Activated naive CD8-positive, alpha-beta T cell treated with anti-CD3 and anti-CD28 coated beads, Interleukin-2, amount 50 U/mL, for 16 hours (primary cell): Measurements from ENCODE around the gene SERPINA12.

Experiments
- DNase-seq: peaks from one replicate; pipeline ENCODE4 v3.0.0-alpha.2; 2020; ENCODE audit warnings: low read depth, low spot score

The SERPINA12 gene

DNA sequence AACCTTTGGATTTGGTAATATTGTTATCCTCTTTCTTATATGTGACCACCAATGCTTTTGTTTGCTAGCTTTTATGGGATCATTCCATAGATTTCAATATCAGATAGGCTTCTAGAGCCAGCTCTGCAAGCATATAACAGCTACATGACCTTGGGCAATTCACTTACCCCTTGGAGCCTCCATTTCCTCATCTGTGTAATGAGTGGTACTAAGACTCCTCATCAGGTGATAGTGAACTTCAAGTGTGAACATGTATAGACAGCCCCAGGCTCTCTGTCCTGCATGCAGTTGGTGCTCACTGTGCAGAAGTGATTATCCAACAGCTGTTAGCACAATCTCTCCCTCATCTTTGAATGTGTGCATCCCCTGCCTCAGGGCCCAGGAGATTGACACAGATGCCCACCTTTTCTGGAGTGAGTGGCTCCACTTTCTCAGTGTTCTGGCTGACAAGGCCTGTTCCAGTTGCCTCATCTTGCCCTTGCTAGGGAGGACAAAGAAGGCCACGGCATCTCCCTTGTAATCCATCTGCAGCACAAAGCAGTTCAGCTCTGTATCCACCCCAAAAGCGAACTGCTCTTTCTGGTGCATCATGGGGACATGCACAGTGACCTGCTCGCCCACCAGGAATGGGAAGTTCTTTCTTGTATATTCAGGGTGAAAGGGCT lies 42.4 kb downstream of the SERPINA12 start:
- no peak for DNase-seq

DNA sequence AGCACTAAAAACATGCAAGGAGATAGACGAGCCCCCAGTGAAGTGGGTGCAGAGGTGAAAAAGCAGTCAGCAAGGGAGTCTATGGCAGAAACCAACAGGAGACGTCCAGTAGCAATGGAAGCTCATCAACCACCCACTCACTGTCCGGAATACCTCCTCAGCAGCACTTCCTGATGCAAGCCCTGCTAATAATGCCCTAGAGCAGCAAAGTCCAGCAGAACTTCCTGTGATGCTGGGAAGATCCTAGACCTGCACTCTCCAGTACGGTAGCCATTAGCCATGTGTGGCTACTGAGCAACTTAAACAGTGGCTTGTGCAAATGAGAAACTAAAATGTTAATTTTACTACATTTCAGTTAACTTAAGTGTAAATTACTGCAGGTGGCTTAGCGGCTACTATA lies 44.2 kb downstream of the SERPINA12 start:
- DNase-seq, result no peak

DNA sequence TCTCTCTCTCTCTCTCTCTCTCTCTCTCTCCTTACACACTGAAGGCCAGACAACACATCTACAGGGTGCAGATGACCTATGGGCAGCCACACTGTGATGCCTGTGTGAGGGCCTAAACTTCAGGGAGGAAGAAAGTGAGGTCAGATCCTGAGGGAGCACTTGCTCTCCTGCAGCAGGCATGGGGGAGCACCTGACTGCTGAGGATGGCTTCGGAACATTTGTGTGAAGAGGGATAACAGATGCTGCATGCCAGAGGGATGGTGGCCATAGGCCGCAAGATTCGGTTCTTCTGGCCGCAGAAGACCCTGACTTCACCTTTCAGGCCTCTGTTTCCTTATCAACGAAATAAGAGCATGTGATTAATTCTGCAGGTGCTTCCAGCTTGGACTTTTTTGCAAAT lies 45.0 kb downstream of the SERPINA12 start:
- no peak for DNase-seq

DNA sequence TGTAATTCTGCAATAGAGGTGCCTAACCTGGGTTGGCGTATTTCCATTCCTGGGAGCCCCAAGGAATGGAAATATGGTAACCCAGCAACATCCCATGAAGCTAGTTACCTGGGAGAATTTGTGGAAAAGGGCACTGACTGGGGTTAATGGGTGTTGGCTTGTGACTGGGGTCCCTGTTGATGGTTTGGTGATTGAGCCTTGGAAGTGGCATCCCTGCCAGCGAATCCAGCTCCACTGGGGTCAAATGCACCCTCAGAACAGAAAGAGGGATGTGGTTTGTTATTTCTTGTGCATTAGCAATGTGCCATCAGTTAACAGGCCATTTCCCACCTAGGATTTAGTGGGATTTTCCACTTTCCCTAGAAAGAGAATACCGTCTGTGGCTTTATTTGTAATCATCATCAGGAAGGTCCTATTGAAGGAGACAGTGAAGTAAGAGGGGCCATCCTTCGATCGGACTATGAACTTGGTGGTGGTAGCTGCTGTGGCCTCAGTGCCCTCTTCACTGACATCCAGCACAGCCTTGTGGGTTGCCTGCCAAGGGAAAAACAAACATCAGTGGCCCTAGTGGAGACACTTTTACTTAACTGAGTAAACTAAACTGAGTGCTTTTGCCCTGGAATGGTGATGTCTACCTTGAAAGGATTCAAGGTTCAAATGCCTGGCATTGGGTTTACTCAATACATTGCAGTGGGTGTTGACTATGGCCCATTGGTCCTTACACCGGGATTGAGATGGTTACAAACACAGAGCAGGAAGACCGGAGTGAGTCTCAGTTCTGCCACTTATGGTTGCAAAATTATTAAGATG lies 46.3 kb downstream of the SERPINA12 start:
- DNase-seq, result no peak

DNA sequence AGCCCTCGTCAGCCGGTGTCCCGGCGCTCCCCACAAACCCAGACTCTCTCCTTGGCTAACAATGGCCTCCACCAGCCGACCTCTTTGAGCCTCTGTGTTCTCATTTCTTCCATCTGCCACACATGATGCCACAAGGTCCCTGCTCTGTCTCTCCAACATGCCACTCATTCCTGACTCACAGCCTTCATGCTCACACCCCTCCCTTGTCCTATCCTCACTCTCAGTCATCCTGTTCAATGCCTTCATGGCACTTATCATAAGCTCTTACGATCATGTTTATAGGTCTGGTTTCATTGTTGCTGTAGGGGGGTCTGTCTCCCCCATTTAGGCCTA lies 47.1 kb downstream of the SERPINA12 start:
- DNase-seq, result no peak

DNA sequence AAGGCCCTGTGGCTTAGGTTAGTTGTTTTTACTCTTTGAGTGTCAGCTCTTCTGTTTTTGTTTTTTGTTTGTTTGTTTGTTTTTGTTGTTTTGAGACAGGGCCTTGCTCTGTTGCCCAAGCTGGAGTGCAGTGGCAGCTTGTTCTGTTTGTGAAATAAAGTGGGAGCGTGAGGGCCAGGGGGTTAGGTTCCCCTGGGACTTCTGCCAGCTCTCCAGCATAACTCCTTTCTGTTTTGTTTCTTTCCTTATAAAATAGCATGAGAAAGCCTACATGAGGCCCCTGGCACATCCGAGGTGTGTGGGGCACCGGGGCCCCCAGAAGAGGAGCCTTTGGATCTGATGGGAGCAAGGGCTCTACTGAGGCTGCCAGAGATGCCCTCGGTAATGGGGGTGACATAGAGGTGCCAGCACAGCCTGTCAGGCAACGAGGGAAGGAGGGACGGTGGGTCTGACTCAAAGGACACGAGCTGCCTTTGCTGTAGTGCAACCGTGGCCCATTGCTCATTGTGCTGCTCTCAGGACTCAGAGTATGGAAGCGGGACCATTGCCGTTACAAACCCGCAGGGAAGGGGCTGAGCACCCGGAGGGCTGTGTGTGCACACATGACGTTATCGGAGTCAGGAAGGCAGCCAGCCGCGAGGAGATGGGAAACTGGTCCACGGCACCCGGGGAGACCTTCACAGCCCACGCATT lies 47.6 kb downstream of the SERPINA12 start:
- no peak for DNase-seq

DNA sequence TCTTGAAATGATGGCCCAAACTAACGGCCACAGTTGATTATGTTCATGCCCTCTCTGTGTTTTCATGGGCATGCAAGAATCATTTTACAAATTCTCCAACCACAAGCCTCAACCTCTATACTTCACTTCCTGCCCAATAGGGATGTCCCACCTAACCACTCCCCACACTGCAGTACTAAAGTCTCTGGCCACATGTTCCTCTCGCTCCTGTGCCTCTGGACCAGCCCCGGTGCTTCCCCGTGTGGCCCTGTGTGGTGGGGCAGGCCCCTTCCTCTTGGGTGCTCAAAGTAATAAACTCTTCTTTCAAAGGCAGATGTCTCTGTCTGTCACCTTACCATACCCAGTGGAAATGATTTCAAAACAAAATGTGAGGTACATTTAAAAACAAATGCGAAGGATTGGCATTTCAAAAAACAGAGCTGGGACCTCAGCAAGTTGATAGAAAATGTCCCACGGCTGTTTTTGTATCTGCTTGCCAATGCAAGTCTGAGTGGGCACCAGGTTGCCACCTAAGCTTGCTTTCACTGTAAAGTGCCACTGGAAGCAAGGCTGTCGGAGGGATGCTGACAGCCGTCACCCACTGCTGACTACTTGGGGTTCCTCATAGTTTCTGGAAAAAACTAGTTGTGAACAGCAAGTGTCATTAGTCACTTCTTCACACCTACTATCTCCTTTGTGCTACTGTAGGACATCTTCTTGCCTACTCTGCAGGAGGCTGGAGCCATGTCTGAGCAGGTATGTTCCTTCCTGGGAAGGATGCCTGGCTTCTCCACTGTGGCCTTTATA lies 48.4 kb downstream of the SERPINA12 start:
- DNase-seq, result no peak

DNA sequence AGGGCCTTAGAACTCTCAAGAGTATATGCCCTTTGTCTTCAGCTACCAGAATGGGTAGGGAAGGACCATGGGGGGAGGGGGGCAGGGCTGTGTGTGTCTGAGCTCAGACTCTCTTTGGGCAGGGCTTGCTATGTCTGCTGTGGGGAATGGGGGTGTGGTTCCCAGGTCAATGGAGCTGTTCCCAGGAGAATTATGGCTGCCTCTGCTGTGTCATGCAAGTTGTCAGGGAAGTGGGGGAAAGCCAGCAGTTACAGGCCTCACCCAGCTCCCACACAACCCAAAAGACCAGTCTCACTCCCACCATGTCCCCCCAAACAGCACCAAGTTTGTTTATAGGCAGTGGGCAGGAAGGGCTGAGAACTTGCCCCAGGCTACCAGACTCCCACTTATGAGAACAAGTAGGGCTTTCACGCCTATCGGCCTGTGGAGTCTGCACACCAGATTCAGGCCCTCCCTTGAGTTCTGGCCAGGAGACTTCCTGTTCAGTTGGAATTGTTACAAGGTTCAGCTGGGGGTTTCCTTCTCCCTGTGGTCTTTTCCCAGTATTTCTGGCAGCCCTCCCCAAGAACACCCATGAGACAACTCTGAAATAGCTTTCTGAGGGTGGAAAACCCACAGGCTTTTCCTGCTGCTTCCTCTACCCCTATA lies 50.6 kb downstream of the SERPINA12 start:
- DNase-seq, result no peak

DNA sequence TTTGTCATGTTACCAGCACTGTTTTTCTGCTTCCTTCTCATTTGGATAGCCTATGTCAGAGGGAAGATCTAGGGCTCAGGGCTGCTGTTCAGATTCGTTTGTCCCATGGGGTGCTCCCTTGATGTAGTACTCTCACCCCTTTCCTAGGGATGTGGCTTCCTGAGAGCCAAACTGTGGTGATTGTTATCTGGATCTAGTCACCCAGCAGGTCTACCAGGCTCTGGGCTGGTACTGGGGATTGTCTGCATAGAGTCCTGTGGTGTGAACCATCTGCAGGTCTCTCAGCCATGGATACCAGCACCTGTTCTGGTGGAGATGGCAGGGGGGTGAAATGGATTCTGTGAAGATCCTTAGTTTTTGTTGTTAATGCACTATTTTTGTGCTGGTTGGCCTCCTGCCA lies 51.2 kb downstream of the SERPINA12 start:
- no peak for DNase-seq

DNA sequence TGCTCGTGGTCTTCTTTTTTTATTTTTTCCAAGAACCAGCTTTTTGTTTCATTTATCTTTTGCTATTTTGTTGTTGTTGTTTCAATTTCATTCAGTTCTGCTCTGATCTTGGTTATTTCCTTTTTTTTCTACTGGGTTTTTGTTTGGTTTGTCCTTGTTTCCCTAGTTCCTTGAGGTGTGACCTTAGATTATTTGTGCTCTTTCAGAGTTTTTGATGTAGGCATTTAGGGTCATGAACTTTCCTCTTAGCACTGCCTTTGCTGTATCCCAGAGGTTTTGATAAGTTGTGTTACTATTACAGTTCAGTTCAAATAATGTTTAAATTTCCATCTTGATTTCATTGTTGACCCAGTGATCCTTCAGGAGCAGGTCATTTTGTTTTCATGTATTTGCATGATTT lies 53.3 kb downstream of the SERPINA12 start:
- DNase-seq, result no peak

DNA sequence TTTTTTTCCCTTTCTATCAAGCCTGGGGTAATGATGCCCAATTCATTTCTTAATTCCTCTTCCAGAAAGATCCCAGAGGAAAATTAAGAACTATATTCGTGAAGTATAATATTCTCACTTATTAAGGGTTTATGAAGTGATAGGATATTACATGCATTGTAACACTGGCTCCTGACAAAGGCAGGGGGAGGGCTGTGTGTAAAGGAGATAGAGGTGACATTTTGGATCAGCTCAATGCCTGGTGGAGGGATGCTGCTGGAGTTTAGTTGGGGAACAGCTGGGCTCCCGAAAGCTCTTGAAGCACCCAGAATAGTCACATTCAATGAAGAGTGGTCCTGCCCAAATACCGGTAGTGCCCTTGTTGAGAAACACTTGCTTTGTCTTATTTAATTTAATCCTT lies 57.4 kb downstream of the SERPINA12 start:
- DNase-seq, result no peak

DNA sequence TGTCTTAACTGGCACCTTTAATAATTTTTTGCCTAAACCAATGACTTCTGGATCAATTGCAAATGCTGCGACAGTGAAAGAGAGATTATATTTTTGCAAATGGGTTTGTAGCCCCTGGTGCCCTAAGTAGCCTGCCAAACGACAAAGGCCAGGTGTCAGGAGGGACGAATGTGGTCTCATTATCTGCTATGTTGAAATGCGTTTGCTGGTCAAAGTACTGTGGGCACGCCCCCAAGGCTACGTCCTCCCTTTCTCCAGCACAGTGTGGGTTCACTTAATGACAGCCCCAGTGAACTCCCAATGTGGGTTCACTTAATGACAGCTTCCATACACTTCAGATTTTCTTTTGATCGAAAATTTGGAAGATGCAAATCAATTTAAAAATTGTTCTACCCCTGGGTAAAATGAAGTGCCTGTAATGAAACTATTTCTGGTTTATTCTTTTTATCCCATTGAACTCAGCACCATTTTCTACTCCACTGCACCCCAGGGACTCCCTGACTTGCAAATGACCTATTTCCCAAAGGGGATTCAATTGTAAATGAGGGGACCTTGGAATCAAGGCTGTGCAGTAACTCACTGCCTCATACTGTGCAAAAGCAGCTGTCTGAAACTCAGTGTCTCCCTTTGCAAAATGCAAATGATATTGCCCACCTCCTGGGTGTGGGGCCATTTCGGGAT lies 58.0 kb downstream of the SERPINA12 start:
- DNase-seq, result no peak

DNA sequence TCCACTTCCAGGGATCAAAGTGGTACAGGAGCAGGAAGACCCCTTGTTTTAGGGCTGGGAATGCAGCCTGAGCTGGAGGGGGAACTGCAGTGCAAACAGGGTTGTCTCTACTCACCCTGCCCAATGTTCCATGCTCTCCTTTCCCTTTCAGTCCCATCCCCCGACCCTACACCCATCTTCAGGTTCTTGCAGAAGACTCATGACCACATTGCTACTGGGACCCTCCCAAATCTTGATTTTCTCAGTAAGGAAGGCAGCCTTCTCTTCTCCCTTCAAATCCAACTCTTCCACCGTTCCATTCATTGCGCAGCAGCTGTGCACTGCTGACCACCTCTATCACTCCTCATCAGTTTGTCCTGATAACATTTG lies 58.6 kb downstream of the SERPINA12 start:
- DNase-seq, result no peak

DNA sequence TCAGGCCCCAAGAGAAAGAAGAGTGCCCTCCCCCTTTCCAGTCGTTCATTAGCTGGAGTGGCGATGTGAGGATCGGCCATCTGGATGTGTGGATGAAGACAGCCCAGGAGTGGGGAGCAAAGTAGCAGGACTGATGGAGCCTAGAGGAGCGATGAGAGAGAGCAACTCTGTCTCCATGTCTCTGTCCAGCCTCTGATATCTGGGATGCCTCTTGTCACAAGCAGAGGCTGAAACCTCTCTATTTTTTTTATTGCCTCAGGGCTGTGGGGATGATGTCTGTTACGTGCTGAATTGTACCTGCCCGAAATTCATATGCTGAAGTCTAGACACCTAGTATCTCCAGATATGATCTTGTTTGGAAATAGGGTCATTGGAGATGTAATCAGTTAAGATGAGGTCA lies 59.3 kb downstream of the SERPINA12 start:
- DNase-seq, result no peak

DNA sequence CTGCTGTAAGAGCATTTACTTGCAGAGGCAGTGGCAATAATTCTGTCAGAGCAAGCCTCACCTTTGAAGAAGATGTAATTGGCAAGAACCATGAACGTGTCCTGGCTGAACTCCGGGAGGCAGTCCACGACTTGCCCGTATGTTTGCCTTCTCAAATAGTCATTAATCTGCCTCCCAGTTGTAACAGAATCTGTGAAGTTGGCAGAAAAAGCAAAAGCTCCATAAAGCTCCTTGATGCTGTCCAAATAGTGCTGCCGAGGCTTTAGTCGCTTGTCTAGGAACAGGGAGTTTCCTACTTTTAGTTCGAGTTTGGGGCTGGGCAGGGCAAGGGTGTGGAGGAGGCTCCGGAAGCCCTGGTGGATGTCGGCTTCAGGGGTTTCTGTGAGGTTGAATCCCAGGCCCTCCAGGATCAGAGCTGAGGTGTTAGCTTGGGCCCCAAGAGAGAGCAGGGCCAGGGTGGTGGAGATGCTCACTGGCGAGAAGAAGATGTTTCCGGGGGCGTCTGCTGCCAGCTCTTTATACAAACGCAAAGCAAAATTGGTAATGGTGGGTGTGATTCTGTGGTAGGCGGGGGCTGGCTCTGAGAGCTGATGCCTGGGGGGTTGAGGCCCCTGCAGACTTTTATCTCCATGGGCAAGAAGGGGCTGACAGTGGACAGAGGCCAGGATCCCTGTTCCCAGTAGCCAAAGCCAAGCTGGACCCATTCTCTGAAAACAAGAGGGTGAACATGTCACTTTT lies 61.0 kb downstream of the SERPINA12 start:
- no peak for DNase-seq

DNA sequence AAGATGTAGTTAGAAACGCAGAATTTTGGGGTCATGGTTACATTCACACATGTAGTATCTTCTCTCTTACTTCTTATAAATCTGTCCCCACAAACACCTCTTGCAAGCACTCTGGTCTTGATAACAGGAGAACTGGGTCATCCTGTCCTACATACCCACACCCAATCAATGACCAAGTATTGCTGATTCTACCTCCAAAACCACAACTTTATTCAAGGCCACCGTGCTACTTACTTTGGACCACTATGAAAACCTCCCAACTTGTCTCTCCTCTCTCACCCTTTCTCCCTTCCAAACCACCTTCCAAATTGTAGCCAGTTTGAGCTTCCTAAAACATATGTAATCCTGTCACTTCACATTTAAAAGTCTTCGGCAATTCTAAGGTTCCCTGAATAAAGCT lies 62.1 kb downstream of the SERPINA12 start:
- DNase-seq, result no peak

DNA sequence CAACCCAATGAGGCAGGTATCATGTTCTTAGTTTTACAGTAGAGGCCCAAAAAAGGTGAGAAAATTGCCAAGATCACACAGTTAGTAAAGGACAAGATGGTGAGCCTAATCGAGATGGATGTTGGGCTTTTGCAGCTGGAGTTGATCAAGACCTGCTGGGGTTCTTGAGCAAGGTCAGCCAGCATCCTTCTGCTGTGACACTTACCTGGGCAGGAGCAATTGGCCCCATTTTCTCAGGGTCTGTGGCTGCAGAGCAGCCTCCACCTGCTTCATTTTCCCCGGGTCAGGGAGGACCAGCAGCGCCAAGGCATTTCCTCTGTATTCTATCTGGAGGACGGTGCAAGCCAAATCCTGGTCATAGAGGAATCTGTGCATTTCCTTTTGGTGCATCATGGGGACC lies 63.1 kb downstream of the SERPINA12 start:
- DNase-seq, result no peak

DNA sequence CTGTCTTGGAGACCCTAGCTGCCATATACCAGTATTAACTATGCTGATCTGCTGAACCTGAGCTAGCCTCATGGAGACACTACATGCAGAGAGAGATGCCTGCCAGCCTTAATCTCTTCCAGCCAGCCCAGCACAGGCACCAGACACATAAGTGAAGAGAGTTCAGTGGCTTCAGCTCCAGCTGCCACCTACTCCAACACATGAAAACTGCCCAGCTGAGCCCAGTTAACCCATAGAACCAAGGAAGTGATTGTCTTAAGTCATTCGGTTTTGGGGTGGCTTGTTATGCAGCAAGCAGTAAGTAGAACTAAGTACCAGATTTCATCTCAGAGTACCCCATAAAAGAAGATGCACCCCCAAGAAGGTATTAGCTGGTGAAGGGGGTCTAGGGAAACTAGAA lies 64.3 kb downstream of the SERPINA12 start:
- DNase-seq, result no peak

DNA sequence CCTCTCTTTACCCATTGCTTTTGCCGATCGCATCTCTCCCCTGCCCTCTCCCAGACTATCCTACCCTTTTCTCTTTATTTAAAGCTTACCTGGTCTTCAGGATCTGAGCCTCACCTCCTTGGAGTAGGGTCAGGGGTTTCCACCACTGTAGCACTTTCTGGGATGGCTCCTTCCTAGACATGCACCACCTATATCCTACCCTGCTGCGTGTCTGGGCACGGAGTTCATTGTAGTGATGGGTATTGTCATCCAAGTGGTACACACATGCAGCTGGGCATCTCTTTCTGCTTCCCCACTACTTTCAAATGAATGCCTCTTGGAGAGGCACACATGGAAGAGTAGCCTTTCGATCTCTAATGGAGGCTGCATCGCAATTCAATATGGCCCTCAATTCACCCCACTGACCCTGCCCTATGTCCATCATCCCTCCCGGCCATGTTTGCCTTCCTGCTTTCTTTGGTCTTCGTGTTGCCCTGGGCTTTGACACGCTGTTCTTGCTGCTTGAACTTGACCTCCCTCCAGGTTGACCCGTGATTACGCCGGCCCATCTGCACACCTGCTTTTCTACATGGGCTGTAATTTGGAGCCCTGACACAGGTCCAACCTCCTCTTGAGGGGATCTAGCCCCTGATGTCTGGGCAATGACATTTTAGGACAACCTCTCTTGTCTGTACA lies 67.6 kb downstream of the SERPINA12 start:
- no peak for DNase-seq

DNA sequence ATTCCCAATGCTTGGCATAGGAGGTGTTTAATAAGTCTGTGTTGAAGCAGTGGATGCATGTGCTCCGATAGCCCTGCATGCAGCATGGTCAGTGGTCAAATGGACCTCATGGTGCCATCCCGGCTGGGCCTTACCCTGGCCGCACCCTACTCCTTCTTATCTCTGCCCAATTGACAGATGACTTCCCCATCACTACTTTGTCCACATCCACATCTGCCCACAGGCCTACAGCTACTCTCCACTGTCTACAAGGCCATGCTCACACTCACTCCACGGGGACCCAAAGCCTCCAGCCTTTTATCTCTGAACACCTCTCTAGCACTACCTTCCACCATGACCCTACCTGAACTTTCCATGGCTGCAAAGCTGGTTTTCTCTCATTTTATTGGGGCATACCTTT lies 68.1 kb downstream of the SERPINA12 start:
- DNase-seq, result no peak
